Spinal cord (tissue), 10 donors: Measurements from ENCODE around the gene LMF1. TPM values are rescaled to one million over a fixed set of nuclear protein-coding genes. Genes with fewer than 3 reads are reported as not detected.
A peak's percentile ranks its signal among the peaks of the same experiment; 100 is the strongest.

Experiments
- DNase-seq, 6 donors: peaks; one replicate each; pipeline versions ENCODE4 v3.0.0 to v3.0.0-alpha.2; 2013 to 2015; ENCODE audit warnings: low spot score in 6 of 6, low read depth in 4 of 6
- H3K27ac ChIP-seq: one replicate; pipeline ENCODE4 v1.5.1; 2013; ENCODE audit warnings: low read depth, low read length, control low read depth
- H3K27me3 ChIP-seq: one replicate; pipeline ENCODE4 v1.6.1; 2013; ENCODE audit warnings: low read length; ENCODE audit not compliant: control insufficient read depth, insufficient read depth
- H3K36me3 ChIP-seq: one replicate; pipeline ENCODE4 v1.6.1; 2013; ENCODE audit warnings: low read length; ENCODE audit not compliant: control insufficient read depth, insufficient read depth
- H3K4me1 ChIP-seq: one replicate; pipeline ENCODE4 v1.6.1; 2013; ENCODE audit warnings: low read length; ENCODE audit not compliant: control insufficient read depth, insufficient read depth
- H3K4me3 ChIP-seq: one replicate; pipeline ENCODE4 v1.5.1; 2013; ENCODE audit warnings: low read depth, low read length, control low read depth
- H3K9me3 ChIP-seq: one replicate; pipeline ENCODE4 v1.6.1; 2013; ENCODE audit warnings: low read length; ENCODE audit not compliant: control insufficient read depth, insufficient read depth
- WGBS: methylation state at CpG from one replicate; pipeline ENCODE4 v1.1.5; 2013; ENCODE audit warnings: missing lambda C conversion rate; ENCODE audit not compliant: insufficient coverage; 5-methylcytosine and 5-hydroxymethylcytosine counted together
- polyA plus RNA-seq, 2 donors: library from polyadenylated mRNA; unstranded; fragments of 120-200 nt; gene quantifications; one replicate each; pipeline ENCODE4 v1.2.1, GENCODE V29; 2013; ENCODE audit not compliant: insufficient read length in 2 of 2
- total RNA-seq, 2 donors: library from RNA; depleted of rRNA in 1 of 2; stranded (reverse); fragments of 120-200 nt in 1 of 2; fragments of >200 nt in 1 of 2; gene quantifications; one replicate each; pipeline versions ENCODE4 v1.2.3 to v1.2.4, GENCODE V29; 2013 to 2014
- donor health status: healthy.

The LMF1 gene
- total and polyA plus RNA-seq, 4 donors = 15.1 to 37.5 (median 23.0) TPM

- Histone ChIP-seq H3K4me1 (peaks cover 45% of the 10 kb centered on the region), H3K36me3 (no peaks in the 10 kb centered on the region), H3K27ac (no peak overlapping the region), H3K4me3 (no peak overlapping the region), H3K27me3 (no peaks in the 10 kb centered on the region), H3K9me3 (peaks cover 14% of the 10 kb centered on the region)
- WGBS = 100% methylated on average over 2 of the region's 3 CpGs
- no peak for DNase-seq
Observed at GRCh38 chr16:995783-996182, 25.0 kb upstream of the LMF1 start.

- Histone ChIP-seq H3K4me1 (peaks cover 52% of the 10 kb centered on the region), H3K27me3 (no peaks in the 10 kb centered on the region), H3K27ac (no peak overlapping the region), H3K9me3 (peaks cover 14% of the 10 kb centered on the region), H3K4me3 (no peak overlapping the region), H3K36me3 (no peaks in the 10 kb centered on the region)
- WGBS = 50% methylated on average over 1 of the region's 3 CpGs
- peak in 1 of 6 donors; percentile 49 for DNase-seq
Observed at GRCh38 chr16:995087-995486, 24.3 kb upstream of the LMF1 start.

- Histone ChIP-seq H3K4me3 (no peak overlapping the region), H3K27ac (no peak overlapping the region), H3K9me3 (peaks cover 14% of the 10 kb centered on the region), H3K36me3 (peaks cover 8% of the 10 kb centered on the region), H3K27me3 (no peaks in the 10 kb centered on the region), H3K4me1 (peaks cover 65% of the 10 kb centered on the region)
- WGBS = 91% methylated on average over 3 of the region's 3 CpGs
- no peak for DNase-seq
Observed at GRCh38 chr16:993731-994130, 22.9 kb upstream of the LMF1 start.

- 31% methylated on average over 8 of the region's 9 CpGs for WGBS
- DNase-seq = peak in 1 of 6 donors; percentile 51
- peaks cover 25% of the 10 kb centered on the region for H3K36me3 ChIP-seq
- no peaks in the 10 kb centered on the region for H3K27me3 ChIP-seq
- peaks cover 14% of the 10 kb centered on the region for H3K9me3 ChIP-seq
- peaks cover 66% of the 10 kb centered on the region for H3K4me1 ChIP-seq
- H3K4me3 ChIP-seq = no peak overlapping the region
- peak overlapping the region; percentile 74 for H3K27ac ChIP-seq
Observed at GRCh38 chr16:991773-992172, 21.0 kb upstream of the LMF1 start.

- DNase-seq = peak in 2 of 6 donors; percentile 78 to 82
- Histone ChIP-seq H3K36me3 (peaks cover 29% of the 10 kb centered on the region), H3K4me1 (peaks cover 70% of the 10 kb centered on the region), H3K27ac (peak overlapping the region; percentile 74), H3K4me3 (no peak overlapping the region), H3K27me3 (no peaks in the 10 kb centered on the region), H3K9me3 (peaks cover 14% of the 10 kb centered on the region)
- 43% methylated on average over 4 of the region's 11 CpGs for WGBS
Observed at GRCh38 chr16:991345-991744, 20.6 kb upstream of the LMF1 start.

- Histone ChIP-seq H3K4me1 (peaks cover 76% of the 10 kb centered on the region), H3K4me3 (no peak overlapping the region)
- peak in 3 of 6 donors; percentile 74 to 94 (median 94) for DNase-seq
Observed at GRCh38 chr16:990516-991291, 19.9 kb upstream of the LMF1 start.

GRCh38 chr16:989354-989814 lies 18.6 kb upstream of the LMF1 start:
- 62% methylated on average over 10 of the region's 11 CpGs for WGBS
- DNase-seq = peak in 1 of 6 donors; percentile 22
- Histone ChIP-seq H3K4me1 (peaks cover 88% of the 10 kb centered on the region), H3K36me3 (peaks cover 49% of the 10 kb centered on the region), H3K9me3 (peaks cover under 1% of the 10 kb centered on the region), H3K27ac (peak overlapping the region; percentile 85), H3K4me3 (no peak overlapping the region), H3K27me3 (no peaks in the 10 kb centered on the region)

More at GRCh38 chr16:990516-991291, 19.9 kb upstream of the LMF1 start:
- Histone ChIP-seq H3K36me3 (peaks cover 36% of the 10 kb centered on the region), H3K27ac (peak overlapping the region; percentile 74), H3K27me3 (no peaks in the 10 kb centered on the region), H3K9me3 (peaks cover 12% of the 10 kb centered on the region)
- 27% methylated on average over 41 of the region's 41 CpGs for WGBS

- Histone ChIP-seq H3K27me3 (no peaks in the 10 kb centered on the region), H3K27ac (peak overlapping the region; percentile 85), H3K4me1 (peaks cover 95% of the 10 kb centered on the region), H3K36me3 (peaks cover 56% of the 10 kb centered on the region), H3K9me3 (no peaks in the 10 kb centered on the region), H3K4me3 (no peak overlapping the region)
- peak in 2 of 6 donors; percentile 57 to 75 for DNase-seq
- 47% methylated on average over 35 of the region's 35 CpGs for WGBS
Observed at GRCh38 chr16:988471-989353, 17.9 kb upstream of the LMF1 start.

GRCh38 chr16:987906-988305 lies 17.1 kb upstream of the LMF1 start:
- H3K36me3 ChIP-seq = peaks cover 64% of the 10 kb centered on the region
- 30% methylated on average over 17 of the region's 17 CpGs for WGBS
- peaks cover 99% of the 10 kb centered on the region for H3K4me1 ChIP-seq
- no peak overlapping the region for H3K4me3 ChIP-seq
- no peaks in the 10 kb centered on the region for H3K27me3 ChIP-seq
- DNase-seq = peak in 2 of 6 donors; percentile 85 to 92
- H3K9me3 ChIP-seq = no peaks in the 10 kb centered on the region
- peak overlapping the region; percentile 85 for H3K27ac ChIP-seq
